ENCODE measurements around the gene DDX21. TPM values are rescaled to one million over a fixed set of nuclear protein-coding genes. Genes with fewer than 3 reads are reported as not detected.
"Not testable (repeated sequence)": the region's sequence is repeated elsewhere in the genome, so short reads cannot be mapped to it uniquely, and the experiment has no call there.

DDX21 gene
- total RNA-seq, 1 donor from 2014 or later, result 210 TPM

- H3K27me3 Mint-ChIP-seq (ENCODE audit: low read depth), result no peaks in the 10 kb centered on the region
- peaks cover 29% of the 10 kb centered on the region for H3K4me1 Mint-ChIP-seq (ENCODE audit: low read depth)
- no peaks in the 10 kb centered on the region for H3K9me3 Mint-ChIP-seq
- DNase-seq (ENCODE audit: low spot score), result no peak
- intact Hi-C loops (cut with micrococcal nuclease), result loop anchor here (1.0 kb wide), 1 partner anchor 136 kb away; no protein-coding TSS in a partner anchor
- H3K36me3 Mint-ChIP-seq (ENCODE audit: low read depth), result peaks cover 59% of the 10 kb centered on the region
- H3K27ac Mint-ChIP-seq, result peak overlapping the region; percentile 100
- H3K4me3 Mint-ChIP-seq (ENCODE audit: low read depth), result peak overlapping the region; percentile 97
These were observed 1.3 kb downstream of the DDX21 start for GRCh38 chr10:68957284-68957615.

GRCh38 chr10:68957654-68958053, 1.7 kb downstream of the DDX21 start:
- peaks cover 63% of the 10 kb centered on the region for H3K36me3 Mint-ChIP-seq (ENCODE audit: low read depth)
- H3K4me1 Mint-ChIP-seq (ENCODE audit: low read depth), result peaks cover 29% of the 10 kb centered on the region
- H3K4me3 Mint-ChIP-seq (ENCODE audit: low read depth), result peak overlapping the region; percentile 97
- peak overlapping the region; percentile 100 for H3K27ac Mint-ChIP-seq
- DNase-seq (ENCODE audit: low spot score), result no peak
- H3K9me3 Mint-ChIP-seq, result no peaks in the 10 kb centered on the region
- no peaks in the 10 kb centered on the region for H3K27me3 Mint-ChIP-seq (ENCODE audit: low read depth)
- intact Hi-C loops (cut with micrococcal nuclease), result loop anchor here (1.0 kb wide), 1 partner anchor 136 kb away; no protein-coding TSS in a partner anchor

GRCh38 chr10:68959695-68960527, 3.9 kb downstream of the DDX21 start:
- H3K4me1 Mint-ChIP-seq (ENCODE audit: low read depth), result peaks cover 29% of the 10 kb centered on the region
- no peaks in the 10 kb centered on the region for H3K9me3 Mint-ChIP-seq
- no peaks in the 10 kb centered on the region for H3K27me3 Mint-ChIP-seq (ENCODE audit: low read depth)
- no peak for DNase-seq (ENCODE audit: low spot score)
- intact Hi-C loops (cut with micrococcal nuclease), result no loop called here
- peaks cover 79% of the 10 kb centered on the region for H3K36me3 Mint-ChIP-seq (ENCODE audit: low read depth)
- H3K27ac Mint-ChIP-seq, result peak overlapping the region; percentile 67
- H3K4me3 Mint-ChIP-seq (ENCODE audit: low read depth), result peak overlapping the region; percentile 52

DNA sequence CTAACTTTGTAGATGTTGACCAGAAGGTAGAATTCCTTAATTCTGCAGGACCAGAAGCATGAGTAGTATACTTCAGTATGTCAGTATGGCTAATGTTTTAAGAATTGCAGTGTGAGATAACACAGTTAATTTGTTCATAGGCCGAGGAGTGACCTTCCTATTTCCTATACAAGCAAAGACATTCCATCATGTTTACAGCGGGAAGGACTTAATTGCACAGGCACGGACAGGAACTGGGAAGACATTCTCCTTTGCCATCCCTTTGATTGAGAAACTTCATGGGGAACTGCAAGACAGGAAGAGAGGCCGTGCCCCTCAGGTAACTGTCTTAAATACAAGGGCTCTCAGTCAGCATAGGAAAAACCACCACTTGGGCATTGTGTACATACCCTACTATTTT, 7.2 kb downstream of the DDX21 start:
- Mint-ChIP-seq H3K4me1 (ENCODE audit: low read depth) (peaks cover 26% of the 10 kb centered on the region), H3K36me3 (ENCODE audit: low read depth) (peaks cover 86% of the 10 kb centered on the region), H3K27me3 (ENCODE audit: low read depth) (no peaks in the 10 kb centered on the region), H3K27ac (no peak overlapping the region), H3K9me3 (no peaks in the 10 kb centered on the region), H3K4me3 (ENCODE audit: low read depth) (no peak overlapping the region)
- intact Hi-C loops (cut with micrococcal nuclease), result no loop called here
- no peak for DNase-seq (ENCODE audit: low spot score)

- DNase-seq (ENCODE audit: low spot score), result no peak
- Mint-ChIP-seq H3K36me3 (ENCODE audit: low read depth) (peaks cover 84% of the 10 kb centered on the region), H3K27me3 (ENCODE audit: low read depth) (no peaks in the 10 kb centered on the region), H3K9me3 (no peaks in the 10 kb centered on the region), H3K4me3 (ENCODE audit: low read depth) (no peak overlapping the region), H3K27ac (no peak overlapping the region), H3K4me1 (ENCODE audit: low read depth) (peaks cover 12% of the 10 kb centered on the region)
- intact Hi-C loops (cut with micrococcal nuclease), result no loop called here
These were observed 18.0 kb downstream of the DDX21 start for GRCh38 chr10:68973975-68974374.

DNA sequence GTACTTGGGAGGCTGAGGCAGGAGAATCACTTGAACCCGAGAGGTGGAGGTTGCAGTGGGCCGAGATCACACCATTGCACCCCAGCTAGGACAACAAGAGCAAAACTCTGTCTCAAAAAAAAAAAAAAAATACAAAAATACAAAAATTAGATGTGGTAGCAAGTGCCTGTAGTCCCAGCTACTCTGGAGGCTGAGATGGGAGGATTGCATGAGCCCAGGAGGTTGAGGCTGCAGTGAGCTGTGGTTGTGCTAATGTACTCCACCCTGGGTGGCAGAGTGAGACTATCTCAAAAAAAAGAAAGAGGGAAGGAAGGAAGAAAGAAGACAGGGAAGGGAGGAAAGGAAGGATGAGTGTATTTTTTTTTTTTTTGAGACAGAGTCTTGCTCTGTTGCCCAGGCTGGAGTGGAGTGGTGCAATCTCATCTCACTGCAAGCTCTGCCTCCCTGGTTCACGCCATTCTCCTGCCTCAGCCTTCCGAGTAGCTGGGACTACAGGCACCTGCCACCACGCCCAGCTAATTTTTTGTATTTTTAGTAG, 20.0 kb downstream of the DDX21 start:
- H3K27me3 Mint-ChIP-seq (ENCODE audit: low read depth); H3K9me3 Mint-ChIP-seq; H3K4me3 Mint-ChIP-seq (ENCODE audit: low read depth); DNase-seq (ENCODE audit: low spot score); H3K27ac Mint-ChIP-seq; intact Hi-C loops (cut with micrococcal nuclease); H3K4me1 Mint-ChIP-seq (ENCODE audit: low read depth): not testable (repeated sequence)
- H3K36me3 Mint-ChIP-seq (ENCODE audit: low read depth), result peaks cover 85% of the 10 kb centered on the region

- DNase-seq (ENCODE audit: low spot score); H3K4me1 Mint-ChIP-seq (ENCODE audit: low read depth); H3K27ac Mint-ChIP-seq; intact Hi-C loops (cut with micrococcal nuclease); H3K4me3 Mint-ChIP-seq (ENCODE audit: low read depth); H3K9me3 Mint-ChIP-seq; H3K27me3 Mint-ChIP-seq (ENCODE audit: low read depth): not testable (repeated sequence)
- H3K36me3 Mint-ChIP-seq (ENCODE audit: low read depth), result peaks cover 85% of the 10 kb centered on the region
These were observed 23.8 kb downstream of the DDX21 start for GRCh38 chr10:68979738-68980137.

DNA sequence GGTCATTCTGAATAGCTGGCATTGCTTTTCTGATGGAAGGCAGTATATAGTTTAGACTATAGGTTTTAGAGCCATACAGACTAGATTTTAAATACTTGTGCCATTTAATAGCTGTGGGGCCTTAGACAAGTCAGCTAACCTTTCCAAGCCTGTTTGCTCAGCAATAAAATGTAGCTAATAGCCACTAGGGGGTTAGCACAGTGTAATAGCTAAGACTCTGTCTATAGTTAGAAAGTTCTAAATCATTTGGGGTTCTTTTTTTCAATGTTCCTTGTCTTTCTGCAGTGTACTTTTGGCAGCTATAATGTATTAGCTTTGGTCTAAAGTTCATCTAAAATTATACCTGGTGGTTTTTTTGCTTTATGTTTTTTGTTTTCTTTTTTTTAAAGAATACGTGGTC, 25.1 kb downstream of the DDX21 start:
- peaks cover 80% of the 10 kb centered on the region for H3K36me3 Mint-ChIP-seq (ENCODE audit: low read depth)
- no peaks in the 10 kb centered on the region for H3K9me3 Mint-ChIP-seq
- H3K27me3 Mint-ChIP-seq (ENCODE audit: low read depth), result no peaks in the 10 kb centered on the region
- no peak for DNase-seq (ENCODE audit: low spot score)
- intact Hi-C loops (cut with micrococcal nuclease), result no loop called here
- H3K4me3 Mint-ChIP-seq (ENCODE audit: low read depth), result no peak overlapping the region
- peaks cover 2% of the 10 kb centered on the region for H3K4me1 Mint-ChIP-seq (ENCODE audit: low read depth)
- H3K27ac Mint-ChIP-seq, result no peak overlapping the region

DNA sequence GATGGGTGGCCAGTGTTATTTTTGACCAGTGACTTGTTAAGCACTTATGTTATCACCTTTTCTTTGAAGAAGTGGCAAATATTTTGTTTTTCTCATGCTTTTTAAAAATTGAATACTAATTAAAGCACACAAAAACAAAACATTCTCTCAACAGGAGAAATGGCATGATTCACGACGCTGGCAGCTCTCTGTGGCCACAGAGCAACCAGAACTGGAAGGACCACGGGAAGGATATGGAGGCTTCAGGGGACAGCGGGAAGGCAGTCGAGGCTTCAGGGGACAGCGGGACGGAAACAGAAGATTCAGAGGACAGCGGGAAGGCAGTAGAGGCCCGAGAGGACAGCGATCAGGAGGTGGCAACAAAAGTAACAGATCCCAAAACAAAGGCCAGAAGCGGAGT, 26.4 kb downstream of the DDX21 start:
- no peak overlapping the region for H3K27ac Mint-ChIP-seq
- intact Hi-C loops (cut with micrococcal nuclease), result no loop called here
- no peak overlapping the region for H3K4me3 Mint-ChIP-seq (ENCODE audit: low read depth)
- no peaks in the 10 kb centered on the region for H3K9me3 Mint-ChIP-seq
- peaks cover 73% of the 10 kb centered on the region for H3K36me3 Mint-ChIP-seq (ENCODE audit: low read depth)
- no peaks in the 10 kb centered on the region for H3K27me3 Mint-ChIP-seq (ENCODE audit: low read depth)
- no peak for DNase-seq (ENCODE audit: low spot score)
- peaks cover 5% of the 10 kb centered on the region for H3K4me1 Mint-ChIP-seq (ENCODE audit: low read depth)

DNA sequence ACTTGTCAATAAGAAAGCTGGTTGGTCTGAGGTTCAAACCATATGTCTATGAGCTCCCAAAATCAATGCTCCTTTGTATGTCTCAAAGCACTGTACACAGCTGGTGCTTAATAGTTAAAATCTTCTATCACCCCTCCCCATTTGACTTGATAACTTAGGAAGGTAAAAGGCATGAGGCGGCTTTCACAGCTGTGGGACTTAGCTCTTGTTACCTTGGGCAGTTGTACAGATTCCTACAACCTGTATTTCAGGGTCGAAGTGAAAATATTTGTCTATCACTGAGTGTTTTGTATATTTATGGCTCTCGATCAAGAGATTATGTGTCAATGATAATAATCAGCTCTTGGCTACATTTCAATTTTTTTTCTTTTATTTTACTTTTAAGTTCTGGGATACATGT, 31.6 kb downstream of the DDX21 start:
- no peak overlapping the region for H3K27ac Mint-ChIP-seq
- H3K27me3 Mint-ChIP-seq (ENCODE audit: low read depth), result no peaks in the 10 kb centered on the region
- H3K9me3 Mint-ChIP-seq, result no peaks in the 10 kb centered on the region
- peak overlapping the region; percentile 96 for H3K4me3 Mint-ChIP-seq (ENCODE audit: low read depth)
- intact Hi-C loops (cut with micrococcal nuclease), result loop anchor here (1.0 to 5.0 kb wide), 5 partner anchors 10 to 405 kb away; partner anchors contain the start of genes DDX21 and SUPV3L1
- H3K36me3 Mint-ChIP-seq (ENCODE audit: low read depth), result peaks cover 47% of the 10 kb centered on the region
- DNase-seq (ENCODE audit: low spot score), result no peak
- peaks cover 28% of the 10 kb centered on the region for H3K4me1 Mint-ChIP-seq (ENCODE audit: low read depth)

DNA sequence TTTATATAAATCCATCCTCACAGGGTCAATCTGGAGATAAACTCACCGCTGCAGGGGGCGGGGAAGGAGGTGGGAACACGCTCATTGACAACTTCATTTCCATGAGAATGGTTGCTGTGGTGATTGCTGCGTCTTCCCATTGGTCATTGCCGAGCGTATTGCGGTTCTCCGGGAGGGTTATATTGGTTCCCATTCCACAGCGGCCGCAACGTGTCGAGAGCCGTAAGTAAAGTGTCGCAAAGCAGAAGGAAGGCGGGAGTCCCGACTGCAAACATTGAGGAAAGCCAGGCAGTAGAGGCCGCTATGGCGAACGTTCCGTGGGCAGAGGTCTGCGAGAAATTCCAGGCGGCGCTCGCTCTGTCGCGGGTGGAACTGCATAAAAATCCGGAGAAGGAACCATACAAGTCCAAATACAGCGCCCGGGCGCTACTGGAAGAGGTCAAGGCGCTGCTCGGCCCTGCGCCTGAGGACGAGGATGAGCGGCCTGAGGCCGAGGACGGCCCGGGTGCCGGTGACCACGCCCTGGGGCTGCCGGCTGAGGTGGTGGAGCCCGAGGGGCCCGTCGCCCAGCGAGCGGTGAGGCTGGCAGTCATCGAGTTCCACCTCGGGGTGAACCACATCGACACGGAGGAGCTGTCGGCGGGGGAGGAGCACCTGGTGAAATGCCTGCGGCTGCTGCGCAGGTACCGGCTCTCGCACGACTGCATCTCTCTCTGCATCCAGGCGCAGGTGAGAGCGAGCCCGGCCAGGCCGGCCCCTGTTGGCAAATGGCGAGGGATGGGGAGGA, 32.8 kb downstream of the DDX21 start, which contains the start of gene KIFBP:
Gene KIFBP, plus strand, starts transcription at position 274 of the 787 bp plus-strand sequence. Its CDS starts 30 bp downstream, at position 304.
- H3K4me3 Mint-ChIP-seq (ENCODE audit: low read depth), result peak within 1 kb of the TSS; percentile 96
- DNase-seq (ENCODE audit: low spot score), result peak; percentile 83
- intact Hi-C loops (cut with micrococcal nuclease), result loop anchor here (1.0 to 5.0 kb wide), 5 partner anchors 9 to 404 kb away; partner anchors contain the start of genes DDX21 and SUPV3L1
- peak within 1 kb of the TSS; percentile 90 for H3K27ac Mint-ChIP-seq
- peaks cover 40% of the 10 kb centered on the region for H3K36me3 Mint-ChIP-seq (ENCODE audit: low read depth)
- H3K4me1 Mint-ChIP-seq (ENCODE audit: low read depth), result peaks cover 36% of the 10 kb centered on the region
- no peaks in the 10 kb centered on the region for H3K27me3 Mint-ChIP-seq (ENCODE audit: low read depth)
- H3K9me3 Mint-ChIP-seq, result no peaks in the 10 kb centered on the region

DNA sequence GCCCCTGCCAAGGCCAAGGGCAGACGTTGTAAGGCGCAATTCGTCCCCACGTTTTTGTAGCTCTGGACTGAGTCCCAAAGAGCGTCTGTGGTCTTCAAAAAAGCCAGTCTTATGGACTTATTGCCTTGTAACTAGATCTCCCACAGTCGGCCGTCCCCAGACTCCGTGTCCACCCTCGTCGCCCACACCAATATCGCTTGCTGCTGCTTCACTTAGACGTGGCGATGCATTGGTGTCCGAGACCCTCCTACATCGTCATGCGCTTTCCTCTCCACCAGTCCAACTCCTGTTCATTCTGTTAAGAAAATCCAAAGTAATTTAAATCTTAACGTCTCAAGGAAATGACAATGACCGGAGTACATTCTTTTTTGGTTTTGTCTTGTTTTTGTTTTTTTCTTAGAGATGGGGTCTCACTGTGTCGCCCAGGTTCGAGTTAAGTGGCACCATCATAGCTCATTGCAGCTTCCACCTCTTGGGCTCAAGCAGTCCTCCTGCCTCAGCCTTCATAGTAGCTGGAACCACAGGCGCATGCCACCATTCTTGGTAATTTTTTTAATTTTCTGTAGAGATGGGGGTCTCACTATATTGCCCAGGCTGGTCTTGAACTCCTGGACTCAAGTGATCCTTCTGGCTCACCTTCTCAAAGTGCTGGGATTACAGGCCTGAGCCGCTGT, 33.5 kb downstream of the DDX21 start:
- intact Hi-C loops (cut with micrococcal nuclease), result loop anchor here (2.0 to 5.0 kb wide), 2 partner anchors 191 to 403 kb away; partner anchors contain the start of gene SUPV3L1
- H3K36me3 Mint-ChIP-seq (ENCODE audit: low read depth), result peaks cover 32% of the 10 kb centered on the region
- H3K27ac Mint-ChIP-seq, result peak overlapping the region; percentile 72
- no peaks in the 10 kb centered on the region for H3K9me3 Mint-ChIP-seq
- DNase-seq (ENCODE audit: low spot score), result no peak
- peak overlapping the region; percentile 96 for H3K4me3 Mint-ChIP-seq (ENCODE audit: low read depth)
- no peaks in the 10 kb centered on the region for H3K27me3 Mint-ChIP-seq (ENCODE audit: low read depth)
- H3K4me1 Mint-ChIP-seq (ENCODE audit: low read depth), result peaks cover 36% of the 10 kb centered on the region
